NCI-H1105 (cell line): Measurements from ENCODE around the gene DBNDD1.

Experiments used
- DNase-seq: peaks from one replicate; lab custom pipeline; 2025; lab: John Stamatoyannopoulos, UW

DBNDD1 gene

DNA sequence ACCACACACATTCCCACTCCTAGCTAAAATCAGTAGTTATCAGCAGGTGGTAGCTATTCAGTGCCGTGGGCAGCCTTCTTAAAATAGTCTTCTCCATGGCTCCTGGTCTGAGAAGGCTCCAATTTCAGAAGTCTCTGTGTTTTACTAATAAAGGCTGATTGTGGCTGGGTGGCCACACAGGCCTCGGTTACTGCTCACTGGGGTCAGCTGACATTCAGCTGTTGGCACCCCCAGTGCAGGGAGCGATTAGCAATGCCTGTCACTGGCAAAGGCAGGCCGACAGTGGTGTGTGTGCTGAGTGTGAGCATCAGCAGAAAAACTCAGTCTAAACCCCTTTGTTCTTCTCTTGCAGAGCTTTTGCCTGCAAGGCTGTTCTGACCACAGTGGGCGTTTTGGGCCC is 16.6 kb upstream of the DBNDD1 start:
- no peak for DNase-seq

DNA sequence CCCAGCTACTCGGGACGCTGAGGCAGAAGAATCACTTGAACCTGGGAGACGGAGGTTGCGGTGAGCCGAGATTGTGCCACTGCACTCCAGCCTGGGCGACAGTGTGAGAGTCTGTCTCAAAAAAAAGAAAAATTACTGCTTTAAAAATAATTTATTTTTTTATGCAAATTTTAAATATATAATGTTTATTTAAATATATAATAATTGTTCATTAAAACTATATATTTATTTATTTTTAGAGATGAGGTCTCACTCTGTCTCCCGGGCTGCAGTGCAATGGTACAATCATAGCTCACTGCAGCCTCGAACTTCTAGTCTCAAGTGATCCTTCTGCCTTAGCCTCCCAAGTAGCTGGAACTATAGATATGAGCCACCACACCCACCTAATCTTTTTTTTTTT is 15.2 kb upstream of the DBNDD1 start:
- DNase-seq, result no peak

DNA sequence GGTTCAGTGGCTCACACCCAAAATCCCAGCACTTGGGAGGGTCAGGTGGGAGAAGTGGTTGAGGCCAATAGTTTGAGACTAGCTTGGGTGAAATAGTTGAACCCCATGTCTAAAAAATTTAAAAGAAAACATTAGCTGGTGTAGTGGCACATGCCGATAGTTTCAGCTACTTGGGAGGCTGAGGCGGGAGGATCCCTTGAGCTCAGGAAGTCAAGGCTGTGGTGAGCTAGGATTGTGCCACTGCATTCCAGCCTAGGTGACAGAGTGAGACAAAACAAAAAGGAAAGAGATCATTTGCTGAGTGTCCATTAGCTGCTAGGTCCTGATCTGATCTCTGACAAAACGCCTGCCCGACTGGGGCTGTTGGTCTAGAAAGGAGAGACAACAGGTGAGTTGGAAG is 14.1 kb upstream of the DBNDD1 start:
- DNase-seq, result no peak

DNA sequence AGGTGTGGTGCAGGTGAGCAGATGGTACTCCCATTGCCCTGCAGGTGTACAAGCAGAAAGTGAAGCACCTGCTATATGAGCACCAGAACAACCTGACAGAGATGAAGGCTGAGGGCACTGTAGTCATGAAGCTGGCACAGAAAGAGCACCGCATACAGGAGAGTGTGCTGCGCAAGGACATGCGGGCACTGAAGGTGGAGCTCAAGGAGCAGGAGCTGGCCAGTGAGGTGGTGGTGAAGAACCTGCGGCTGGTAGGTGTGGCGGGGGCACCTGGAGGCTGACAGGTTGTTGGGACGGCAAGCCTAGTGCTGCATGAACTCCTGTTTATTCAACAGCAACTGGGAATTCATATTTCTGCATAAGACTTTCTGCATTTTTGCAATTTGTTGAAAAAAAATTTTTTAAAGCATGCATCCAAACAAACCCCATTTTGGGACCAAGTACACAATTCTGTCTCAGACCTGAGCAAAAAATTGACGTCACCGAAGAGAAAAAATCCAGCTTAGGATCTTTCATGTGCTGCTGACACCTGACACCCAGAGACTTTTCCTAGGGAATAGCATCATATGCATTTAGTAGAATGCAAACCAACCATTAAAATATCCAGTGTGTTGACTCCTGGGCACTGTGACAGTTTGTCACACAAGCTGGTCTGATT is 13.5 kb upstream of the DBNDD1 start:
- no peak for DNase-seq

DNA sequence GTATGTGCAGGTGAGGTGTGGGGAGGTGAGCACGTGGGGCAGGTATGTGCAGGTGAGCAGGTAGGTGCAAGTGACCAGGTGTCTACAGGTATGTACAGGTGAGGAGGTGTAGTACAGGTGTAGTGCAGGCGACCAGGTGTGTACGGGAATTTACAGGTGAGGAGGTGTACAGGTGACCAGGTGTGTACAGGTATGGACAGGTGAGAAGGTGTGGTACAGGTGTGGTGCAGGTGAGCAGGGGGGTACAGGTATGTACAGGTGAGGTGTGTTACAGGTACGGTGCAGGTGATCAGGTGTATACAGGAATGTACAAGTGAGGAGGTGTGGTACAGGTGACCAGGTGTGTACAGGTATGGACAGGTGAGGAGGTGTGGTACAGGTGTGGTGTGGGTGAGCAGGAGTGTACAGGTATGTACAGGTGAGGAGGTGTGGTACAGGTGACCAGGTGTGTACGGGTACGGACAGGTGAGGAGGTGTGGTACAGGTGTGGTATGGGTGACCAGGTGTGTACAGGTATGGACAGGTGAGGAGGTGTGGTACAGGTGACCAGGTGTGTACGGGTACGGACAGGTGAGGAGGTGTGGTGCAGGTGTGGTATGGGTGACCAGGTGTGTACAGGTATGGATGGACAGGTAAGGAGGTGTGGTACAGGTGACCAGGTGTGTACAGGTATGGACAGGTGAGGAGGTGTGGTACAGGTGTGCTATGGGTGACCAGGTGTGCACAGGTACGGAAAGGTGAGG is 12.8 kb upstream of the DBNDD1 start:
- no peak for DNase-seq

DNA sequence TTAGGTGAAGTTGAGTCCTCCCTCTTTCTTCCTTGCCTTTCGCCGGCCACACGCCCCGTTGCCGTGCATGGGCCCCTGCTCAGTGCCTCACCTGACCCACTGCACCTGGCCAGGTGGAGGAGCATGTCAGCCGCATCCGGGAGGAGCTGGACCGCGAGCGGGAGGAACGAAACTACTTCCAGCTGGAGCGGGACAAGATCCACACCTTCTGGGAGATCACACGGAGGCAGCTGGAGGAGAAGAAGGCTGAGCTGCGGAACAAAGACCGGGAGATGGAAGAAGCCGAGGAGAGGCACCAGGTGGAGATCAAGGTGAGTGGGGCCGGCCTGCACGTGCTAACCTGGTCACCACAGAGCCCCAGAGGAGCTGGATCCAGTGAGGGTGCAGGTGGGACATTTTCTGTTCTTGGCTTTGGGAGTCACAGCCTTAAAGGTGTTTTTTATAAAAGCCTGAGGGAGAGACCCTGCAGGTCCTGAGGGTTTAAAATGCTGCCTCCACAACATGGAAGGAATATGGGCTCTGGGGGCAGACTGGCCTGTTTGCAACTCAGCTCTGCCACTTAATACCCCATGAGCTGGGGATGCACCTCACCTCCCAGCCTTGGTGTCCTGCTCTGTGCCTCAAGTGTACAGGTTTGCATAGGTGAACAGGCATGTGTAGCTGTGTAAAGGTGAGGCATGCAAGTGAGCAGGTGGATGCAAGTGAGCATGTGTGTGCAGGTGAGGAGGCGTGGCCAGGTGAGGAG is 12.1 kb upstream of the DBNDD1 start:
- no peak for DNase-seq

DNA sequence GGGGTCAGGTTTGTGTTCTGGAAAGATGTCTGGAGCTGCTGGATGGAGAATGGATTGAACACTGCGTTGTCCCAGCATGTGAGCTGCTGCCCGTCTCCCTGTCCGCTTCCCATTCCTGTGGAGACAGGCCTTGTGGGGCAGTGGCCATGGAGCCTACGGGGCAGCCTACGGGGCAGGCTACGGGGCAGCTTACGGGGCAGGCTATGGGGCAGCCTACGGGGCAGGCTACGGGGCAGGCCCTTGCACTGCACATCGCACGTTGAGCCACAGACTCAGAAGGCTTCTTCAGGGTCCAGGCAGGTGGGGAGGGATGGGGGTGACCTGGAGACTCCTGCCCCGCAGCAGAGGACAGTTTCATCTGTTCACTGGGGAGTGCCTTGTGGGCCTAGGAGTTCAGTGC is 9.7 kb upstream of the DBNDD1 start:
- DNase-seq, result no peak

DNA sequence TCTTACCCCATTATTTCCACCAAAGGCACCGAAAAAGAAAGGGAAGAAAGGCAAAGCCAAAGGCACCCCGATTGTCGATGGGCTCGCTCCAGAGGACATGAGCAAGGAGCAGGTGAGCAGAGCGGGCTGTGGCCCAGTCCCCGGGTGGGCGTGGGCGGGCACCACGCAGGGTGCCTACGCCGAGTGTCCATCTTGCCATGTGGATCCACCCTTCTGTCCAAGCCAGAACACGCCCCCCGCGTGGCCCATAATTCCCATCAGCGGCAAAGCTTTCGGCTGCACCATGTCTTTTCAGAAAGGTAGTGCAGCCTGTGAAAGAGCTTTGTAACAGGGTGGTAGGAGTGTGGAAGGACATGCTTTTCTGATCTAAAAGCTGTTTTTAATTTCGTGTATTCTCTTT is 8.4 kb upstream of the DBNDD1 start:
- DNase-seq, result no peak

DNA sequence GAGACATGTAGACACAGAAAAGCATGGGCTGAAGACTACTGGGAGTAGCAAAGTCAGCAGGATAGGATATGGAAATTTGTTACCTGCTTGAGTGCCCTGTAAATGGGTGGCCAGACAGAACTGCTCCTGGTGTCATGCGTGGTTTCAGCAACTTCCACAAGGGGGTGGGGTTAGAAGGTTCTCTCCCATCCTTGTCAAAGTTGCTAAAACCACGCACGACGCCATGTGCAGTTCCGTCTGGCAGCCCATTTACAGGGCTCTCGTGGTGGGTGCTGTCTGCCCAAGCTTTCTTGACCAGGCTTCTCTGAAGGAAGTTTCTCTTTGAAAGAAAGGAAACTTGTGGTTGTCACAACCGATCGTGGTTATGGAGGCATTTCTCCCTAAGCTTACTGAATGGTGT is 6.9 kb upstream of the DBNDD1 start:
- no peak for DNase-seq

DNA sequence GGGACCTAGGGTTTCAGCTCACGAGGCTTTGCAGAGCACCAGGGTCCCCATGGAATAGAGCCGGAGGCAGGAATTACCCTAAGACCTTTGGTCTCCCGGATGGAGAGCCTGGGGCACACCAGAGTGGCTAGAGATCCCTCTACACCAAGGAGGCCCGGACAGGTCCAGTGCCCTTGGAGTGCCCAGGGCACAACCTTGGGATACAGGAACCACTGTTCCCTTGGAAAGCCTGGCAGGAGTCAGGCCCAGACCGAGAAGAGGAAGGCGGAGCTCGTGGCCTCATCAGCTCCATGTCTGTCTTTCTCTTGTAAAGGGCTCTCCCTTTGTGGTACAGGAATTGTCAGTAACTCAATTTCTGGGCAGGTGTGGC is 3.8 kb upstream of the DBNDD1 start:
- DNase-seq, result no peak

DNA sequence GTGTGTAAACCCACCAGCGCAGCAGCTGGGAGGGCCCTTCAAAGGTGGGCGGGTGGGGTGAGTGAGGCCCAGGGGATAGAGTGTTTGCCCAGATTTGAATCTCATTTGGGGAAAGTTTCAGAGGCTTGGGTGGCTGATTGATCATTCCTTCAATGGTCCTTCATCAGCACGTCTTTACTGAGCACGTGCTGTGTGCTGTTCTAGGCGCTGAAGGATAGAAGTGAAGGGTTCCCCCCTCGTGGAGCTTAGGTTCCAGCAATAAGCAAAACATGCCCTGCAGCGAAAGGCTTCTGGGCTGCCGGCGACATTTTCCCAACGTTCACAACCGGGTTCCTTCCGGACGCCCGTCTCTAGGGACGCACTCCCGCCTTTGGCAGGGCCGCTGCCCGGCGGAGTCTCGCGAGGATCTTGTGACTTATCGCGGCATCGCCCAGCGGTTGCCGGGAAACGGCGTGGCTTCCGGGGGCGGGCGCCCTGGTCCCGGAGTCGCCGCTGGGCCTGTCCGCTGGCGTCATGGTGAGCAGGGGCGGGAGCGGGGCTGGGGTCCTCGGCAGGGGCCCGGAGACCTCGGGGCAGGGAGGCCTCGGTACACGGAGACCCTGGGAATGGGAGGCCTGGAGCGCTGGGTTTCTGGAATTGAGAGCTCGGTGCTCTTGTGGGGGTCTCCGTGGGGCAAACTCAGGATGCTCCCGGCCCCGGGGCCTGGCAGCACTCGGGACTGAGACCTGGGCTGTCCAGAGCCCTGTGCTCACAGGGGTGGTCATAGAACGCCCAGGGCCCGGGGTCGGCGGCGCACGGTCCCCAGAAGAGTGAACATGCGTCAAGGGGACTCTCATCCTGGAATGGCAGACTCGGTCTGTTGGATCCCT is 3.2 kb upstream of the DBNDD1 start:
- DNase-seq, result peak; percentile 74

DNA sequence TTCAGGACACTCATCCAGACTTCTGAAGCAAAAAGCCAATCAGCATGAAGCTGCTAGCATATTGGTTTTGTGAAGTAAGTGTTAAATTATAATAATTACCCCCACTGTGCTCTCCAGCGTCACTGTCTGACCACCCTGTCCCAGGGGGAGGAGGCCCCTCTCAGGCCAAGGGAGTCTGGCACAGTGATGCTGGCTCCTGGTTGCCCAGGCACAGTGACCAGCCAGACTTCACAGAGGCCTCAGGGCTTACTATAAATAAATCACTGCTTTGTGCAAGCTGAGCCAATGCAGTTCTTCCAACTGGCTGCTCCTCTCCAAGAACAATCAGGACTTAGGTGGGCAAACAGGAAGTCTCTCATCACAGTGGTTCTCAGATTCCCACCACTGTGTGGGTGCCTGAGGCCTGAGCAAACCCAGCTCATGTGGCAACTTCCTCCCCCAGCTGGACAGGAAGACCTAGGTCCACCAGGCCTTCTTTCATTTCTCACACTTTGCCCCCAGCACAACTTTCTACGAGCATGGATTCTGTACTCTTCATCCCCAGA is 1.7 kb upstream of the DBNDD1 start:
- no peak for DNase-seq

DNA sequence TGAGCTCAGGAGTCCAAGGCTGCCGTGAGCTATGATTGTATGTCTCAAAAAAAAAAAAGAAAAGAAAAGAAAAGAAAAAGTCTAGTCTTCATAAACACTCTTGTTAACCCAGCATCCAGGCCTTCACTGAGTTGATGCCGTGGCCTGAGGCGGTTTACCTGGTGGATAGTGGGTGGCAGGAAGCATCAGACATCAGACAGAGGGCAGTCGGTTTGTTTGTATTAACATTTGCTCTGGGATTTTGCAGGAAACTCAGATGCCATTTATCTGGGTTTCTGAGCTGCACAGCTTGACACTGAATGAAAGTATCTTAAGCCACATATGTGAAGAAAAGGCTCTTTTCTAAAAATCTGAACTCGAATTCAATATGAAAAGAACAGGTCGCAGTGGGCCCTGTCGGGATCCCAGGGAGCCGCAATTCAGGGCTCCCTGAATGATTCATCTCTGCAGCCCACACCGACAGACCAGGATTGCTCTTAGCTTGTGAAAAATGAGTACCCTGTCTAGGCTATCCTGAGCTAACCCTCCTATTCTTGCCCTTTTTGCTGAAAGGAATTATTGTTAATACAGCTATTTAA is 1.1 kb upstream of the DBNDD1 start:
- no peak for DNase-seq

DNA sequence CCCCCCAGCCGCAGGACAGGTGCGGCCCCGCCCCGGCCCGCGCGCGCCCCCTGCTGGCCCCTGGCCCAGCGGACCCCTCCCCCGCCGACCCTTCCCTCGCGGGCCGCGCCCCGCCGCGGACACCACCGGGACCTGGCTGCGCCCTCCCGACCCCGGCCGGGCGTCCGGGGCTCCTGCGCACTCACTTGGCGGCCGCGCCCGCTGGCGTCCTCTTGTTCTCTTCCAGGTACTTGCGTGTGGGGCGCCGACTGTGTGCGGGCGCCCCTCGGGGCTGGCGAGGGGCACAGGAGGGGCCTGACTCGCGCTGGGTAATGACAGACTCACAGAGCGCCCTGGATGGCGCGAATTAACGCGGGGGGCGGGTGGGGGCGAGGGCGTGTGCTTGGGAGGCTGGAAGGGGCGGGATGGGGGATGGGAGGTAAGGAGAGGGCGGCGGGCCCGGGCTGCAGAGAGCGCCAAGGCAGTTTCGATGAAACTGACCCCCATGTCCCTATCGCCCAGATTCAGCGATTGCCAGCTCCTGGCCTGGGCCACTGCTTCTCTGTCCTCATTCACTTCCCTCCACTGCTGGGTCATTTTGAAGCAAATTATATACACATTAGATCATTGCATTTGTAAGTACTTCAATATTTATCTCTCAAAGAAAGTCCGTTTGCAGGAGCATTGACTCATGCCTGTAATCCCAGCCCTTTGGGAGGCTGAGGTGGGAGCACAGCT is 445 bp upstream of the DBNDD1 start:
- peak; percentile 58 for DNase-seq

DNA sequence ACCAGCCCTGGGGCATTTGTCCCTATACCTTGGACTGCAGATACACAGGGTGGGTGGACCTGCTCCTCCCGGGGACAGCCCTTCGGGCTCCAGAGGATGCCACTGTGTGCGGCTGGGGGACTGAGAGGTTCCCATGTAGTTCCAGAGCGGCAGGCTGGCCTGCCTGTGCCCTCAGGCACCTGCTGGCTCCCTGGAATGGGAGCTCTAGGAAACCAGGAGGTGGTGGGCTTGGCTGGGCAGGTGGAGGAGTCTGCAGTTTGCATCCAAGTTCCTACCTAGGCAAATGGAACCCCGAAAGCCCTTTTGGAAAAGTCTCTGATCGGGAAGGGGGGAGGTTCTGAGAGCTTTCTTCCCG is 982 bp downstream of the DBNDD1 start:
- no peak for DNase-seq

DNA sequence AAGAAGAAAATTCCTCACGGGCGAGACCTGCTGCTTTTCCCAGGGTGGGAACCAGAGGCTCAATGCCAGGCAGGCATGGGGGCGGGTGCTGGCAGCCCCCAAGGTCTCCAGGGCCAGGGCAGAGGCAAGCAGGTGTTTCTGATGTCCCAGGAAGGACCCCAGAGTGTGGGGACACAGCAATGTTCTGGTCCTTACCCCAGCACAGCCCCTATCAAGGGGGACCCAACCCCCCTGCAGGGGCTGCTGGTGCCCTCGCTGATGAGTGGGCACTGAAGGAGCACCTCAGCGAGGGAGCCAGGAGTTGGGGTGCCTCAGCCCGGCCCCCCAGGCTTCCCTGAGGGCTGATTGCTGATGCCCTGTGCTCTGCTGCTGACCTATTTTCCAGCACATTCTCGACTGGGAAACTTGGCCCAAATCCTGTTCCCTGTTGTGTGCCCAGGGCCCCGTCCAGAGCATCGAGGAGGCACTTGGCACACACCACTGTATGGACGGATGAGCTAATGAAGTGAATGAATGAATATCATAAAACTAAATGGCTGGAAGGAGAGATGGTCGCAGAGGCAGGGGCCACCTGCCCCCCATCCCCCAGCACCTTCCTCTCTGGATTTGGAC is 2.8 kb downstream of the DBNDD1 start:
- DNase-seq, result no peak

DNA sequence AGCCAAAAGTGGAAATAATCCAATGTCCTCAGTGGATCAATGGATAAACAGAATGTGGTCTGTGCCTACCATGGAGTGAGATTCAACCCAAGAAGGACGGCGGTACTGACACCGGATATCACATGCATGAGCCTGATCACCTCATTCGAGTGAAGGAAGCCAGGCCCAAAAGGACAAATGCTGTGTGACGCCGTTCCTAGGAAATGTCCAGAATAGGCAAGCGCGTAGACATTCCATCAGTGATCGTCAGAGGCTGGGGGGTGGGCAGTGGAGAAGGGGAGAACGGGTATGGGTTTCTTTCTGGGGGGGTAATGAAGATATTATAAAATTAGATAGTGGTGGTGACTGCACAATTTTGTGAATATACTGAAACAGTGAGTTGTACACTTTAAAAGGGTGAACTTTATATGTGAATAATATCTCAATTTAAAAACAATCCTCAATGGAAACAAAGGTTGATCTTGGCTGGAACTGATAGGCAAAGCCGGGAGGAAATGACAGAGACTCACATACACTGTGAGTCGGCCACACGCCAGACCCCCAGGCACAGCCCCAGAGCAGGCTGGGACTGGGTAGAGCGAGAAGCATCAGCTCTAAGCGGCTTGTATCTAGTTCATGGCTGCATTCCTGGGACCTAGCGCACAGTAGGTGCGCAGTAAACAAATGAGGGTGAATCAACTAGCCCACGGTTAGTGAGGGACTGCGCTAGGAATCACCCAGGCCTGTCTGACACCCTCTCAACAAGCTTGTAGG is 3.5 kb downstream of the DBNDD1 start:
- DNase-seq, result no peak

DNA sequence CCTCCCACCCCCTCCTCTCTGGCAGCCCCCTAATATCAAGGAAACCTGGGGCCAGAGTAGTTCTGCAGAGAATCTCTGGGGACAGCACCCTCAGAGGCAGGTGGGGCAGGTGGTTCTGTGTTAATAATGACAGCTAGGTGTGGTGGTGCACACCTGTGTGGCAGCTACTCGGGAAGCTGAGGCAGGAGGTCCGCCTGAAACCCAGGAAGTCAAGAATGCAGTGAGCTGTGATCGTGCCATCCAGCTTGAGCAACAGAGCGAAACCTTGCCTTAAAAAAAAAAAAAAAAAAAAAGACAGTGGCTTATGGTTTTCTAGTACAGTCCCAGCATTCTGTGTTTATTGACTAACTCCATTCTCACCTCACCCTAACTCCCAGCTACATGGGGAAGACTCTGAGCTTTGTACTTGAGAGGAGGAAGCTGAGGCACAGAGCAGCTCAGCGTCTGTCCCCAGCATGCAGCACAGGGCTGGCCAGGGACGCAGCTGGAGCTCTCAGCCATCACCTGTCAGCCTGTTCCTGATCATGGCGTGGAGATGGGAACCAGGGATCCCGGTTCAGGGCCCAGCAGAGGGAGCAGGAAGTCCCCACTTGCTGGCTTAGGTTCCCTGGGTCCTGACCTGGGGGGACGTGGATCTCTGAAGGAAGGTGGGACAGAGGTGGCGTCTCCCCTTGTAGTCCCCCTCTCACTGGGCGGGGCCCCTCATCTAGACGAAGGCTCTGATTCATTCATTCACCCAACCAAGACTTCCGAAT is 6.1 kb downstream of the DBNDD1 start:
- DNase-seq, result no peak

DNA sequence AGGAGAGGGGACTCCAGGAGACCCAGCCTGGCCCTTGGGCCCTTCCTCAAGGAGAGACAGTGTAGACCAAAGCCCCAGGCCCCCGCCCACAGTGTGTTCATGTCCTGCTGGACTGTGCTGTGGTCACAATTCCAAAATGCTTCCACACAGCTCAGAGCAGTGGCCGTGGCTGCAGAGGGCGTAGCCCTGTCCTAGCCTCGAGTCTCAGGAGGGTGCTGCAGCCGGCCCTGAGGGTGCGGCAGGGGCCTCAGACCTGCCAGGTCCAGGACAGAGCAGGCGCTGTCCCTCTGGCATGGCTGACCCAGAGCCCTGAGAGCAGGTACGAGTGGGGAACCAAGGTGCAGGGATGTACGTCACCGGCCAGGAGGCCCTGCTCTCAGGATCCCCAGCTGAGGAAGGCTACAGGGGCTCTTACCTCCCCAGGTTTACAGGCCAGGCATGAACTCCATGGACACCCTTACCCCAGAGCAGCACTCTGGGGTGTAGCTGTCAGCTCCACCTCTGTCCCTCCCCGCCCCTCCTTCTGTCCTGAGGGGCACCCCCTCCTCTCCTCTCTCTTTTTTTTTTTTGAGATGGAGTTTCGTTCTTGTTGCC is 7.3 kb downstream of the DBNDD1 start:
- no peak for DNase-seq
